ENCODE data around the gene MRPL12.
"Not testable (repeated sequence)": the region's sequence is repeated elsewhere in the genome, so short reads cannot be mapped to it uniquely, and the experiment has no call there.

Gene MRPL12

GRCh38 chr17:81702934-81703746 is at the start of gene MRPL12:
Gene MRPL12, plus strand, starts transcription at chr17:81703367. Its CDS starts 135 bp downstream, at chr17:81703502.
- peak; percentile 95 to 98 for DNase-seq

DNA sequence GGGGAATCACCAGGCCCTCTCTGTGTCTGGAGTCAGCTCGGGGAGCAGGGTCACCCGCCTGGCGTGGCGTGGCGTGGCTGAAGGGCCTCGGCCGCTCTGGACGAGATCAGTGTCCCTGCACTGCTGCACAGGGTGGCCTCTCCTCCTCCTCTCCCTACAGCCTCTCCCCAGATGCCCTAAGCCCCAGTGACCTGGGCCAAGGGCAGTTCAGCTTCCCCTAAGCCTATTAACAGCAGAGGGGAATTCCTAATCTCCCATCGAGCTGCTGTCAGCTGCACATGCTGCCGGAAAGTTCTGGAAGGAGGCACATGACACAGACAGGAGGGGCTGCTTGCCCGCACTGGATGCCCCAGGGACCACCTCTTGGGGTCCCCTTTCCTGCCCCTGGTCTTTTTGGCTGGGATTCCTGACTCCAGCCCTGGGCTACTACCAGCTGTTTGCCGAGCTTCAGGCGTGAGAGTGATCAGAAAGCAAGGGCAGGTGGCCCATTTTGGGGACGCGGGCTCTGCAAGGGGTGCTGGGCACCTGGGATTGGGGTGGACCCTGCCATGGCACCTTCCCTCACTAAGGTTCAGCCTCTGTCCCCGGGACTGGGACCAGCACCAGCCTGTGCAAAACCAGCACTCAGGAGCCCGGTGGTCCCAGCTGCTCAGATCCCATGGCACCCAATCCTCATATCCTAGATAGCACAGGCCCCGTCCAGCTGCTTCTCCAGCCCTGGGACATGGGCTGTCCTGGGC is 47.6 kb upstream of the MRPL12 start:
- no peak for DNase-seq

DNA sequence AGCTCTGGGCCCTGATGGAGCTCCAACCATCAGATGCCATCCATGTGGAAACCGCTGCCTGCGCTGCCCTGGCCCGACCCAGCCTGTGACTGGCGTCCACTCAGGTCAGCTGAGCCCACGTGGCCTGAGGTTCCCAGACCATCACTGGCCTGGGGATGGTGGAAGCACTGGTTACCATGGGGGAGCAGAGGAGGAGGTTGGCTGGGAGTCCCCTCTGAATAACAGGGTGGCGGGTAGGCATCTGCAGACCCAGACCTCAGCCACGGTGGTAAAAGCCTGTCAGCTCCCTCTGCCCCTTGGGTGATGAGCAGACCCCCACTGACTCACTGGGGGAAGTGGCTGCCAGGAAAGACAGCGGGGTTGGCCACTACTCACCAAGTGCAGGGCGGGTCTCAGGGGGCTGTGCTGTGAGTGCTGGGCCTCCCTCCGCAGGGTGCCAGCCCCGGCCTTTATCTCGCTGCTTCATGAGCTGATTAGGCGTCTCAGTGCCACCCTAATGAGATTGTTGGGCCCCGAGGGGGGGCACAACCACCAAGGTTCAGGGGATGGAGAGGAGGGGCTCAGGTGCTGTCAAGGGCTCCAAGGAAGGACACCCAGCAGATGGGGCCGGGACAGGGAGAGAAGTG is 46.9 kb upstream of the MRPL12 start, which contains the start of gene PDE6G:
PDE6G (minus strand) TSS at position 425 of the 626 bp plus-strand sequence. CDS start 3,237 bp downstream, outside the sequence.
- no peak for DNase-seq

DNA sequence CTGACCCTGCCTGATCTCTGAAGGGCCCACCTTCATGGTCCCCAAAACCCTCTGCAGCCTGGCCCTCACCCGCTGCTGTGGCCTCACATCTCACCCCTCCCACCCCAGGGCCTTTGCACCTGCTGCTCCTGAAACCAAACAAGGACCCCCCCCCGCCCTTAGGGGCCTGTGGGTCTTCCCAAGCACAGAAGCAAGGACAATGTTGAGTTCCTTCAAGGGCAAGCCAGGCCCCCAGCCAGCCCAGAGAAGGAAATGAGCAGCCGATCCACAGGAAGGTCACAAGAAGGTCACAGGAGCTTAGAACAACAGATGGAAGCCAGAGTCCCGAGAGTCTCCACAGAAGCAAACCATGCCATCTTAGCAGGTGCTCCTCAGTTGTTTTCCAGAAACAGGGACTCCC is 46.3 kb upstream of the MRPL12 start:
- no peak for DNase-seq

GRCh38 chr17:81659038-81659437 is 44.1 kb upstream of the MRPL12 start:
- no peak for DNase-seq

GRCh38 chr17:81660441-81660840 is 42.7 kb upstream of the MRPL12 start:
- DNase-seq: no peak

GRCh38 chr17:81662002-81662401 is 41.2 kb upstream of the MRPL12 start:
- no peak for DNase-seq

GRCh38 chr17:81664051-81664470 is 39.1 kb upstream of the MRPL12 start:
- DNase-seq: no peak

DNA sequence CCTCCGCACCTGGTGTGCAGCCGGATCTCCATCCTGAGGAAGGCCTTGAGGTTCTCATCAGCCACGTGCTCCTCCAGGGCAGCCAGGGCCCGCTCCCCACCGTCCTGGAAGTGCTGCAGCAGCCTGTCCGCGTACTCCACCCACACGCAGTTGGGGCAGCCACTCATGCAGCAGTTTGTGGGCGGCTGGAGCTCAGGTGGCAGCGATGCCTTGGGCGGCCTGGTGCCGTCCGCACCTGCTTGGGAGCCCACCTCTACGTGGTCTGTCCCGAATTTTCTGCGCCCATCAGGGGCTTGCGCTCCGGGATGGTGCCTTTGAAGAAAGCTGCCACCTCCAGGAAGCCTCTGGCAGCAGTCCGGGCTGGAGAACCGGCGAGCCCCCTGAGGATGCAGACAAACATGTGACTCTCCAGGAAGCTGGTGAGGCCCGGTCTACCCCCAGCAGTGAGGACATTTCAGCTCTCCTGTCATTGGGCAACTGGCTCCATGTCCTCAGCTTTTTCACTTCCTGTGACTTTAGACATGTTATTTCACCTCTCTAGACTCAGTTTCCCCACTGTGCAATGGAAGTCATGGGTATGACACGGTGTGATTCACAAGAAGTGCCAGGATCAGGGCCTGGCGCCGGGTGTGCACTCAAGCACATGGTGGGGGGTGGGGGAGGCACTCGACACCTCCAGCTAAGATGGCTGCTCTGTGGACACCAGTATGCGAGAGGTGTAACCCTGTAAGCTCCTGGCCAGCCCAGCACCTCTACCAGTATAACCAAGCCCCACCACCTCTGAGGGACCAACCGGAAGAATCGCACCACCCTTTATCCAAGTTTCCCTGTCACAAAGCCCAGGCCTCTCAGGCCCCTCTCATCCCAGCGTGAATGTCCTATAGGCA is 37.7 kb upstream of the MRPL12 start:
- no peak for DNase-seq

DNA sequence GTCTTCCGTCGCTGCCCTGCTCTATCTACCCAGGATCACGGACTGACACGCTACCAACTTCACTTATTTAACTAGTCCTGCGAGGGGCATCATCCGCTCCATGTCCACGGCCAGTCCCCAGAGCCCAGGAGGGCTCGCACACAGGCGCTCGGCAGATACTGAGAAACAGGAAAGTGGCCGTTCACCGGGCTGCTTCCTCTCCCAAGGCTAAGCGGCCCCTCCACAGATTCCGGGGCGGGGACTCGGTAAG is 37.1 kb upstream of the MRPL12 start:
- no peak for DNase-seq

DNA sequence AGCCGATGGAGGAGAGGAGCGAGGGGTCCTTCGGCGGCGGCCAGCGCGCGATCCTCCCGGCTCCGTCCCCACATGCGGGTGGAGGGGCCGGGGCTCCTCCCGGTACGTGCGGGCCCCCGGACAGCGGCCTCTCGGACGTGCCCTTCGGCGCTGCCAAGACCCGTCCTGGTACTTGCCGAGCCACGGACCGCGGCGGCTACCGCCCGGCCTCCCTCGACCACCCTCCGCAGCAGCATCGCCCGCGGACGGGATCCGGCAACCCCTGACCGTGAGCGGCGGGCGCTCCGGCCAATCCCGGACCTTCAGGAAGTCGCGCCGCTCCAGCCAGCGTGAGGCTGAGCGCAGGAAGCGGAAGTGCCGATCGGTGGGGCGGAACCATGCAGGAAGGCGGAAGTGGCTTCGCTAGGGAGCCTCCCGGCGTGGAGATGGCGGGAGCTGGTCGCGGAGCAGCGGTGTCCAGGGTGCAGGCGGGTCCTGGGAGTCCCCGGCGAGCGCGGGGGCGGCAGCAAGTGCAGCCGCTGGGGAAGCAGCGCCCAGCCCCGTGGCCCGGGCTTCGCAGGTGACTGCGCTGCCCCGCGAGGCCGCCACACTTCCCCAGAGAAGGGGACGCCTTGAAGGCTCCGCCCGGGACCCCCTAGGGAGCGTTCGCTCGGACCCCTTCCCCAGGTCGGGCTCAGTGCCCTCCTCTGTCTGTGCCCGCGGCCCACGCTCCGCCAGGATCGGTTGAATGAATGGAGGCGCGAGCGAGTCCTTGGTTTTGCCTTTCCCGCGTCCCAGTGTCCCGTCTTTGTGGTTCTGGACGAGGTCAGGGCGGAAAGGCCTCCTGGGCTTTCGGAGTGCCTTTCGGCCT is 36.6 kb upstream of the MRPL12 start, which contains the start of the genes CCDC137 and OXLD1:
CCDC137 (plus strand) TSS at position 396 of the 850 bp plus-strand sequence; CDS start at position 426, 30 bp downstream.
OXLD1 (minus strand) TSS at position 264 of the 850 bp plus-strand sequence; CDS start at position 236, 28 bp downstream.
- DNase-seq: peak; percentile 91 to 96

- no peak for DNase-seq
Measured at GRCh38 chr17:81667754-81668153, 35.4 kb upstream of the MRPL12 start.

GRCh38 chr17:81672504-81672903 is 30.7 kb upstream of the MRPL12 start:
- no peak for DNase-seq

DNA sequence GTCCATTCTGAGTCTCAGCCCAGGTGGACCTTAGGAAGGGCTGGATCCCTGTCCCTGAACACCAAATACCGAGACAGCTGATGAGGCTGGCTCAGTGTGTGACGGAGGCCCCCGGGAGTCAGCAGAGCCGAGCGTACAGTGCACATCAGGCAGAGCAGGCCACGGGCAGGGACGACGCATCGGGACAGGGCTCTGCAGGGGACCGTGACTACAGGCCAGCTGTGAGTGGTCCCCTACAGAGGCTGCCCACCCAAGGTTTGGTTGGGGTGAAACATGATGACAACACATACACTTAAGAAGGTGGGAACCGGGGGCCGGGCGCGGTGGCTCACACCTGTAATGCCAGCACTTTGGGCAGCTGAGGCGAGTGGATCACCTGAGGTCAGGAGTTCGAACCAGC is 30.2 kb upstream of the MRPL12 start:
- DNase-seq: no peak

DNA sequence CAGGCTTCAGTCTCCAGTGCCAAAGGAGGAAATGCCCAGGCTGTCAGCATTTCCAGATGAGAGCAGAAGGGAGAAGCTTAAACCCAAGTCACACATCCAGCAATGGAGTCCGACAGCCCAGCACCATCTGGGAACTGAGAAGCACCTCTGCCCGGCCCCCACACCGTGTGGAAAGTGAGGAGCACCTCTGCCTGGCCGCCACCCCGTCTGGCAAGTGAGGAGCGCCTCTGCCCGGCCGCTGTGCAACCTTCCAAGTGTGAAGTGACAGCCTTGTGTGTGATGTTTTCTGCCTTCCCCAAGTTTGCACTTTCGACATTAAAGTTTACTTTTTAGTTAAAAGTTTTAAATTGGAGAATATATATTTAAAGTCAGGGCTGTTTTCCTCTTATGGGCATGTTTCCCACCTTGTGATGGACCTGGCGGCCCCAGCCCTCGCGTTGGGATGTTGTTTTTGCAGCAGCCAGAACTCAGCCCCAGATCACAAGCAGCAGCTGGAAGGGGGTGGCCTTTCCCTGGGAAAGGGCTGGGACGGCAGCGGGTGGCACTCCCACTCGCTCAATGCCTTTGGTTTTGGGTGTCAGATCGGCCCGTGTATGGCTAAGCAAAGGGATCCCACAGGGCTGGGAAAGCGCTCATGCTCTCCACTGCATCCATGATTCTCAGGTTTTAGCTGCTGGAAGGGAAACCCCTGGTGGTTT is 29.5 kb upstream of the MRPL12 start:
- no peak for DNase-seq

- not testable (repeated sequence) for DNase-seq
Measured at GRCh38 chr17:81675515-81676221, 27.5 kb upstream of the MRPL12 start.

DNA sequence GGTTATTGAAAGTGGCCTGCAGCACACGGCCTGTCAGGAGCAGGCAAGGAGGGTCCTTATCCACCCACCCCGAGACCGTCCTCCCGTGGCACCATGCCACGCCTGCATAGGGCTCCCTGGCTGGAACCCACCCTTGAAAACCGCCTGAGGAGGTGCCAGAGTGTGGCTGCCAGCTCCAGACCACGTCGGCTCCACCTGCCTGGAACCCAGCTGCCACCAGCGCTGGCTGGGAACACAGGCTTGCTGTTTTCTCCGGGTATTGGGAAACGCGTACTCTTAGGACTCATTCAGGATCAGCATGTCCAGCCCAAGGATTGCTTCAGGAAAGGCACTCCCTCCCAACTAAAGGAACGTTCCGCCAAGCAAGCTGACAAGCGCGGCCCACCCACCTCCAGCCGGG is 26.3 kb upstream of the MRPL12 start:
- no peak for DNase-seq

DNA sequence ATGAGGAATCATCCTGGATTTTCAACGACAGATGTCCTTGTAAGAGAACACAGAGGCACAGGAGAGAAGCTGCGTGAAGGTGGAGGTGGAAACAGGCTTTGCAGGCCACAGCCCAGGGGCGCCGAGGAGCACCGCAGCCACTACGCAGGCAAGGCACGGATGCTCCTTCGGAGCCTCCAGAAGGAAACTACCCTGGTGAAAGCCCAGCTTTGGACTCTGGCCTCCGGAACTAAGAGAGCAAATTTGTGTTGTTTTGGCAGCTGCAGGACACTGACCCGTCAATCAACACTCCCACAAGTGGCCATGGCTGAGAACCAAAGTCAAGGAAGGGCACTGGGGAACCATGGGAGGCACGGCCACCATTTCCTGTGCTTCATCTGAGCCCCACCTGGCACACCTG is 23.0 kb upstream of the MRPL12 start:
- no peak for DNase-seq

DNA sequence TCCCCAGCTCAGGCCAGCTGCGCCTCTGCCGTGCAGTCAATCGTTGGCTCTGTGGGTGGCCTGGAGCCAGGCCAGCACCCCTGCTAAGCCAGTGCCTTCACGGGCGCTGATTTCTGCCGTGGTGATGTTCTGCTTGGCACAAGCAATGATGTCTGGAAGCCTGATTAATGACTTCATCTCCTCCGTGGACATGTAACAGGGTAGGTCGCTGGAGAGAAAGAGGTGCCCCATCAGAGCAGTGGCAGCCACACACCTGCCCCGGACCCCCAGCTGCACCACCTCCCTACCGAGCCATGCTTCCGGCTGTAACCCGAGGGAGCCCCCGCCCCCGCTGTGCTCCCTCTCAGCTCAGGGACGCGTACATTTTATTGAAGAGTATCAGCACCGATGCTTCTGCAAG is 21.5 kb upstream of the MRPL12 start:
- no peak for DNase-seq

DNA sequence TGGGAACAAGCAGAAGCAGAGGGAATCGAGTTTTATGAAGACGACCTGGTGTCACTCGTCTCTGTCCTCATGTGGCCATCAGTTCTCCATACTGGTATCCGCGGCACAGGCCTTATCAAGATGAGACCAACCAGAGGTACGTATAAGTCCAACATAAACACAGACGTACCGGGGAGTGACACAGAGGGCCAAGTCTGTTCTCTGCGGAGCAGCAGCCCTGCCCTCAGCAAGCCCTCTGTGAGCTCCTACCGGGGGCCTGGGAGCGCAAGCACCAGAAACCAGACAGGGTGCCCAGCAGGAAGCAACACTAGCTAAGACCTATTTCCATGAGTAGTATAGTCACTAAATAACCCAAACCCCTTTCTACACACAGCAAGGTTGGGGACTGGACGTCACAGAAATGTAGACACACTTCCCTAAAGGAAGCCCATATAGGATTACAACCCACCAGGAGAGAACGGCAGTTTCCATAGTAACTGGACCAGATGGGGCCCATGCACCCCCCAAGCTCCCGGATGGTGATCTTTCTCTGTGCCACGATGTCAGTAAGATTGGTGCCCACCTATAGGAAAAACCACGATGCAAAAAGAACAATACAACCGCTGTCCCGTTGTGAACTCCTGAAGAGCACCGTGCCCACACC is 20.5 kb upstream of the MRPL12 start:
- no peak for DNase-seq

Data from NCI-H1930 (cell line).